Left ventricle myocardium inferior (tissue), 1 donor: ENCODE results near the gene EYA2. TPM values are rescaled to one million over a fixed set of nuclear protein-coding genes. Genes with fewer than 3 reads are reported as not detected.

Experiments used
- DNase-seq: peaks from one replicate; pipeline ENCODE4 v3.0.0-alpha.2; 2020
- H3K27ac ChIP-seq: fragments of 200-600 bp; replicated peaks from 2 replicates; pipeline ENCODE4 v1.8.0; 2021
- H3K27me3 ChIP-seq: fragments of 200-600 bp; 2 replicates; pipeline ENCODE4 v1.8.0; 2021; ENCODE audit warnings: low read depth
- H3K36me3 ChIP-seq: fragments of 200-600 bp; 2 replicates; pipeline ENCODE4 v1.8.0; 2021
- H3K4me1 ChIP-seq: fragments of 200-600 bp; 2 replicates; pipeline ENCODE4 v1.8.0; 2021
- H3K4me3 ChIP-seq: fragments of 200-600 bp; 2 replicates; pipeline ENCODE4 v1.8.0; 2021; ENCODE audit warnings: mild to moderate bottlenecking, moderate library complexity
- H3K9me3 ChIP-seq: fragments of 200-600 bp; replicated peaks from 2 replicates; pipeline ENCODE4 v1.8.0; 2021
- intact Hi-C: fragments of 100-400 bp; cut with micrococcal nuclease; formaldehyde crosslinking; loops from one replicate; pipeline ENCODE4 v1.11.0; 2022
- total RNA-seq: library from RNA; stranded (reverse); fragmentation: NEBNext Ultra II Directional; extraction: Animal tissue kit (Norgen Biotek cat#: 25700); gene quantifications from one replicate; pipeline ENCODE4 v1.2.1, GENCODE V29; 2021
- TF ChIP-seq, protein P1 (sequence below): fragments of 200-600 bp; IDR thresholded peaks from 2 replicates; pipeline ENCODE4 v1.8.0; 2021; ENCODE audit warnings: antibody characterized with exemption, mild to moderate bottlenecking, borderline replicate concordance
- donor health status: DM: no; HTN: yes; CAD: no; lungs with severe emphysema.

Gene EYA2
- total RNA-seq, 1 donor from 2014 or later: 0.63 TPM

DNA sequence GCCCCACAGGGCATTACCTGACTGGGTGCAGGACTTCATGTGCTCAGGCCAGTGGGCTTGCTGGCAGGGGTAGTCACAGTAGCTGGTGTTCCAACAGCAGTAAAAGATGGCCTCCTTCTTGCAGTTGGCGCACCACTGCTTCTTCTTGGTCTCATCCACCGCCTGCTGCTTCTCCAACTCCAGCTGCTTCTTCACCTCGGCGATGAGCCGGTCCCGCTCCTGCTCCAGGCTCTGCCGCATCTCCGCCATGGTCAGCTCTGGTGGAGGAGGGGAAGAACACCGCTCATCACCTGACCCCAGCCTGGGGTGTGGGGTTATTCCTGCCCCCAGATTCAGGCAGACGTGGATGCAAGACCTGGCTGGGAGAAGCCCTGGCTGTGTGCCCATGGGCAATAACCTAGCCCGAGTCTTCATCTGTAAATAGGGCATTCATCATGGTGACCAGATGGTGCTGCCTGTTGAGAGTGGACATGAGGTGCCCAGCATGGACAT, 329.7 kb downstream of the EYA2 start:
- peaks cover 24% of the 10 kb centered on the region for H3K4me1 ChIP-seq
- H3K27ac ChIP-seq: no peak overlapping the region
- TF ChIP-seq, protein P1, sequence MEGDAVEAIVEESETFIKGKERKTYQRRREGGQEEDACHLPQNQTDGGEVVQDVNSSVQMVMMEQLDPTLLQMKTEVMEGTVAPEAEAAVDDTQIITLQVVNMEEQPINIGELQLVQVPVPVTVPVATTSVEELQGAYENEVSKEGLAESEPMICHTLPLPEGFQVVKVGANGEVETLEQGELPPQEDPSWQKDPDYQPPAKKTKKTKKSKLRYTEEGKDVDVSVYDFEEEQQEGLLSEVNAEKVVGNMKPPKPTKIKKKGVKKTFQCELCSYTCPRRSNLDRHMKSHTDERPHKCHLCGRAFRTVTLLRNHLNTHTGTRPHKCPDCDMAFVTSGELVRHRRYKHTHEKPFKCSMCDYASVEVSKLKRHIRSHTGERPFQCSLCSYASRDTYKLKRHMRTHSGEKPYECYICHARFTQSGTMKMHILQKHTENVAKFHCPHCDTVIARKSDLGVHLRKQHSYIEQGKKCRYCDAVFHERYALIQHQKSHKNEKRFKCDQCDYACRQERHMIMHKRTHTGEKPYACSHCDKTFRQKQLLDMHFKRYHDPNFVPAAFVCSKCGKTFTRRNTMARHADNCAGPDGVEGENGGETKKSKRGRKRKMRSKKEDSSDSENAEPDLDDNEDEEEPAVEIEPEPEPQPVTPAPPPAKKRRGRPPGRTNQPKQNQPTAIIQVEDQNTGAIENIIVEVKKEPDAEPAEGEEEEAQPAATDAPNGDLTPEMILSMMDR: no peak
- intact Hi-C loops: no loop called here
- no peak for DNase-seq
- no peaks in the 10 kb centered on the region for H3K9me3 ChIP-seq
- H3K36me3 ChIP-seq: peaks cover 96% of the 10 kb centered on the region
- H3K4me3 ChIP-seq: no peak overlapping the region
- H3K27me3 ChIP-seq: no peaks in the 10 kb centered on the region

DNA sequence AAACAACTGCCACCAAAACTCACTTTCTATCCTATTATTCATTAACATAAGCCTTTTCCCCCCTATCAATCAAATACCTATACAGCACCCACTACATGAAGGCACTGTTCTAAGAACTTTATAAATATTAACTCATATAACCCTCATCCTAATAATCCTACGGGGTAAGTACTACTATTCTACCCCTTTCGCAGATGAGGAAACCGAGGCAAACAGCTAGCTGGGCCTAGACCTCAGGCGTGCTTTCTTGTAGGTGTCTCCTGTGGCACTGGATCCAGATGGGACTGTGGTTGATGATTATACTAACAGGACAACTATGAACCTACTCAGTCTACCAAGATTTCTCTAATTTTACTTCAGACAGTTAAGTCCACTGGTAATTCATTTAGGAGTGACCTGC, 330.2 kb downstream of the EYA2 start:
- Histone ChIP-seq H3K4me3 (no peak overlapping the region), H3K36me3 (peaks cover 96% of the 10 kb centered on the region), H3K27ac (no peak overlapping the region), H3K27me3 (no peaks in the 10 kb centered on the region), H3K4me1 (peaks cover 29% of the 10 kb centered on the region), H3K9me3 (no peaks in the 10 kb centered on the region)
- TF ChIP-seq, protein P1: no peak
- intact Hi-C loops: no loop called here
- DNase-seq: no peak

DNA sequence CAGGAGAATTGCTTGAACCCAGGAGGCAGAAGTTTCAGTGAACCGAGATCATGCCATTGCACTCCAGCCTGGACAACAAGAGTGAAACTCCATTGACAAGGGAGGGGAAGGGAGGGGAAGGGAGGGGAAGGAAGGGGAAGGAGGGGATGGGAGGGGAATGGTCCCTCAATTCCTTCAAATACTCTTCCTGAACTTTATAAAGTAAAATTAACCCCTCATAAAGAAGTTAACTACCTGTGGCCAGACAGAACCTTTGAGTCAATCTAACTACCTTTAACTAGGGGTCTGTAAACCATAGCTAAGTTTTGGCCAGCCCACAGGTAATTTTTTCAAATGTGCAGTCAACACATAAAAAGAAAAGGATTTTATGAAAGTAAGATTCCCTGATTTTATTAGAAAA, 330.8 kb downstream of the EYA2 start:
- DNase-seq: no peak
- H3K4me3 ChIP-seq: no peak overlapping the region
- peaks cover 32% of the 10 kb centered on the region for H3K4me1 ChIP-seq
- H3K27me3 ChIP-seq: no peaks in the 10 kb centered on the region
- H3K36me3 ChIP-seq: peaks cover 95% of the 10 kb centered on the region
- TF ChIP-seq, protein P1: no peak
- intact Hi-C loops: no loop called here
- H3K9me3 ChIP-seq: no peaks in the 10 kb centered on the region
- H3K27ac ChIP-seq: no peak overlapping the region

DNA sequence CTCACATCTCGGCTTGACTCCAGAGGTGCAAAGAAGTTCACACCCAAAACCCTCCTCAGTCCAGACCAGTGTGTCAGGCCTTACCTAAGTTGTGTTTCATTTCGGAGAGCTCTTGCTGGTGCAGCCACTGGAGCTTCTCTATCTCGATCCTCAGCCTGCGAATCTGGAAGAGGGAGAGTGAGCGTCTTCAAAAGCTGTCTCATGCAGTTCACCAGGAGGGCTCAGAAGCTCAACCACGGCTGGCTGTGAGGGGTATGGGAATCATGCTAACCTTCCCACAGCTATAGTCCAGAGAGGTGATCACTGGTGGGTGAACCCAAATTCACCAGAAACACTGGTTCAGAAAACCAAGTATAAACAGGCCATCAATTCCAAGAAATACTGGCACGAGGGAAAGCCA, 332.5 kb downstream of the EYA2 start:
- H3K4me1 ChIP-seq: peaks cover 43% of the 10 kb centered on the region
- no peak overlapping the region for H3K27ac ChIP-seq
- no peaks in the 10 kb centered on the region for H3K9me3 ChIP-seq
- H3K27me3 ChIP-seq: no peaks in the 10 kb centered on the region
- no peak overlapping the region for H3K4me3 ChIP-seq
- intact Hi-C loops: no loop called here
- TF ChIP-seq, protein P1: no peak
- DNase-seq: no peak
- peaks cover 83% of the 10 kb centered on the region for H3K36me3 ChIP-seq

DNA sequence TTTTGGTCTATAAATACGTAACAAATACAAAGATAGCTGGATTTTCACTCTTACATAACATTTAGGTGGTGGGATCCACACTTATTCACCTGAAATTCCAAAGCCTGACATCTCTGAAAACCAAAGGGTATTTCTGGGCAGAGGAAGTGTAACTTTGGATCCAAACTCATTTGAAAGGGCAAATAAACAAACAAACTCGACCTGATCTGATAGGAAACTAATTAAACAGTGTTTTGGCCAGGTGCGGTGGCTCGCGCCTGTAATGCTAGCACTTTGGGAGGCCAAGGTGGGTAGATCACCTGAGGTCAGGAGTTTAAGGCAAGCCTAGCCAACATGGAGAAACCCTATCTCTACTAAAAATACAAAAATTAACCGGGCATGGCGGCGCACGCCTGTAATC, 332.9 kb downstream of the EYA2 start:
- TF ChIP-seq, protein P1: no peak
- Histone ChIP-seq H3K4me1 (peaks cover 46% of the 10 kb centered on the region), H3K9me3 (no peaks in the 10 kb centered on the region), H3K4me3 (no peak overlapping the region), H3K27me3 (no peaks in the 10 kb centered on the region), H3K36me3 (peaks cover 82% of the 10 kb centered on the region), H3K27ac (no peak overlapping the region)
- intact Hi-C loops: no loop called here
- no peak for DNase-seq
